HCT116 (cell line): ENCODE data around the gene GPD2. TPM values are rescaled to one million over a fixed set of nuclear protein-coding genes. Genes with fewer than 3 reads are reported as not detected.

Source experiments
- ATAC-seq: fragments of 200-7000 bp; cut with Tn5 transposase; 2 replicates; pipeline ENCODE4 v1.9.1; 2020; ENCODE audit warnings: mild to moderate bottlenecking, moderate library complexity
- BruUV-seq: library from RNA; stranded (reverse); fragments of 400-500 nt; replicated peaks from 2 replicates; lab custom pipeline; 2021; lab: Mats Ljungman, UMichigan
- CTCF ChIA-PET: fragments of 300-600 bp; sonication (Branson Sonifier 250); formaldehyde crosslinking; loops from one replicate; lab custom pipeline; 2021; ENCODE audit warnings: antibody characterized with exemption; lab: Charles Lee
- POLR2A ChIA-PET: fragments of 300-600, 350-600 bp; sonication (Branson Sonifier 250); formaldehyde crosslinking; loops from one replicate; lab custom pipeline; 2021; ENCODE audit warnings: antibody characterized with exemption; lab: Charles Lee
- RAD21 ChIA-PET, 2 experiments: fragments of 300-600 bp; sonication (Branson Sonifier 250); formaldehyde crosslinking; loops; one replicate each; lab custom pipeline; 2023; ENCODE audit warnings: low total read pairs in 2 of 2; ENCODE audit not compliant: uncharacterized antibody in 2 of 2, unreplicated experiment in 2 of 2, low non-redundant PET in 1 of 2; lab: Charles Lee
- DNase-seq: peaks from one replicate; pipeline ENCODE4 v3.0.0-alpha.2; 2010; ENCODE audit warnings: low read depth, low spot score
- H2AFZ ChIP-seq: fragments of 200-600 bp; shearing (Covaris generic), sonication (generic); 2 replicates; pipeline ENCODE4 v1.6.1; 2017; ENCODE audit warnings: low read depth, mixed run types, mixed read lengths, antibody characterized with exemption, low read length; ENCODE audit not compliant: poor library complexity, severe bottlenecking
- H3K27ac ChIP-seq: 2 replicates; pipeline ENCODE4 v1.5.1; 2012; ENCODE audit warnings: low read depth, low read length
- H3K27me3 ChIP-seq: fragments of 200-600 bp; sonication (generic); 2 replicates; pipeline ENCODE4 v1.6.1; 2016; ENCODE audit warnings: mixed run types, low read length, mixed read lengths; ENCODE audit not compliant: insufficient read depth
- H3K36me3 ChIP-seq, 2 experiments: fragments of 200-500 bp in 1 of 2; fragments of 200-600 bp in 1 of 2; sonication (Bioruptor generic) in 1 of 2; sonication (generic) in 1 of 2; 2 replicates each; pipeline versions ENCODE4 v1.5.1 to v1.6.1; 2014 to 2016; ENCODE audit warnings: low read length in 2 of 2, inconsistent platforms in 1 of 2, mixed read lengths in 1 of 2, mixed run types in 1 of 2; ENCODE audit not compliant: insufficient read depth in 2 of 2, control insufficient read depth in 1 of 2
- H3K4me1 ChIP-seq, 2 experiments: fragments of 200-600 bp in 1 of 2; sonication (generic) in 1 of 2; 2 replicates each; pipeline versions ENCODE4 v1.5.1 to v1.6.1; 2012 to 2017; ENCODE audit warnings: low read length in 2 of 2, inconsistent platforms in 1 of 2, mild to moderate bottlenecking in 1 of 2, mixed read lengths in 1 of 2, mixed run types in 1 of 2, moderate library complexity in 1 of 2; ENCODE audit not compliant: insufficient read depth in 2 of 2, control insufficient read depth in 1 of 2
- H3K4me2 ChIP-seq: fragments of 200-600 bp; sonication (generic); 2 replicates; pipeline ENCODE4 v1.6.1; 2017; ENCODE audit warnings: mixed run types, low read length, mixed read lengths
- H3K4me3 ChIP-seq, 2 experiments: fragments of 200-600 bp in 1 of 2; sonication (generic) in 1 of 2; replicated peaks in 1 of 2; 2 replicates each; pipeline ENCODE4 v1.5.1; 2011 to 2016; ENCODE audit warnings: low read length in 2 of 2, control low read depth in 1 of 2, low read depth in 1 of 2, mild to moderate bottlenecking in 1 of 2, mixed read lengths in 1 of 2, mixed run types in 1 of 2
- H3K79me2 ChIP-seq: fragments of 200-600 bp; sonication (generic); 2 replicates; pipeline ENCODE4 v1.6.1; 2017; ENCODE audit warnings: mild to moderate bottlenecking, mixed run types, low read length, moderate library complexity, mixed read lengths; ENCODE audit not compliant: insufficient read depth
- H3K9ac ChIP-seq: fragments of 200-600 bp; sonication (generic); 2 replicates; pipeline ENCODE4 v1.6.1; 2016; ENCODE audit warnings: low read length, mixed read lengths
- H3K9me2 ChIP-seq: fragments of 200-600 bp; sonication (generic), shearing (Covaris generic); 2 replicates; pipeline ENCODE4 v1.6.1; 2017; ENCODE audit warnings: mixed run types, mild to moderate bottlenecking, moderate library complexity; ENCODE audit not compliant: insufficient read depth
- H3K9me3 ChIP-seq, 2 experiments: fragments of 200-500 bp in 1 of 2; fragments of 200-600 bp in 1 of 2; sonication (Bioruptor generic) in 1 of 2; sonication (generic) in 1 of 2; 2 replicates each; pipeline ENCODE4 v1.6.1; 2014 to 2017; ENCODE audit warnings: low read length in 2 of 2, mixed read lengths in 2 of 2, inconsistent platforms in 1 of 2, low read depth in 1 of 2, mild to moderate bottlenecking in 1 of 2, mixed run types in 1 of 2, moderate library complexity in 1 of 2; ENCODE audit not compliant: control insufficient read depth in 1 of 2, insufficient read depth in 1 of 2
- H4K20me1 ChIP-seq: fragments of 200-600 bp; sonication (generic), shearing (Covaris generic); 2 replicates; pipeline ENCODE4 v1.6.1; 2017; ENCODE audit warnings: mixed run types, mild to moderate bottlenecking, moderate library complexity; ENCODE audit not compliant: insufficient read depth
- EZH2 ChIP-seq: fragments of 200-600 bp; sonication (generic); IDR thresholded peaks from 2 replicates; pipeline ENCODE4 v1.6.1; 2017; ENCODE audit warnings: antibody characterized with exemption, mixed run types
- FOSL1 ChIP-seq: IDR thresholded peaks from 2 replicates; pipeline ENCODE4 v1.6.1; 2012; ENCODE audit warnings: low read depth
- POLR2A ChIP-seq: IDR thresholded peaks from 2 replicates; pipeline ENCODE4 v1.7.0; 2011; ENCODE audit warnings: borderline replicate concordance; ENCODE audit not compliant: insufficient read depth, insufficient read length; ENCODE audit errors: extremely low read depth
- POLR2AphosphoS5 ChIP-seq: IDR thresholded peaks from 2 replicates; pipeline ENCODE4 v1.6.1; 2011; ENCODE audit warnings: mild to moderate bottlenecking, low read depth, low read length, moderate library complexity
- SIN3A ChIP-seq: IDR thresholded peaks from 2 replicates; pipeline ENCODE4 v1.6.1; 2012; ENCODE audit warnings: low read depth
- TCF7L2 ChIP-seq: IDR thresholded peaks from 2 replicates; pipeline ENCODE4 v1.7.0; 2011; ENCODE audit warnings: borderline replicate concordance, inconsistent platforms; ENCODE audit not compliant: insufficient read depth, insufficient read length; ENCODE audit errors: extremely low read depth
- YY1 ChIP-seq: IDR thresholded peaks from 2 replicates; pipeline ENCODE4 v1.6.1; 2011; ENCODE audit warnings: low read length, low read depth, moderate library complexity, mild to moderate bottlenecking; ENCODE audit not compliant: insufficient replicate concordance; ENCODE audit errors: extremely low read depth
- ZFX ChIP-seq: fragments of 450-650 bp; IDR thresholded peaks from 2 replicates; pipeline ENCODE4 v1.6.1; 2017
- intact Hi-C: fragments of 100-400 bp; cut with micrococcal nuclease; formaldehyde crosslinking; loops from 2 replicates; pipeline ENCODE4 v1.10.0; 2022
- total RNA-seq: library from RNA; stranded (reverse); gene quantifications from one replicate; pipeline ENCODE4 v1.2.1, GENCODE V29; 2021; ENCODE audit not compliant: unreplicated experiment
- TF ChIP-seq, protein P1 (sequence below), 3 experiments: fragments of 200-600 bp in 1 of 3; sonication (generic) in 1 of 3; IDR thresholded peaks in 2 of 3; conservative IDR thresholded peaks in 1 of 3; 2 replicates each; pipeline ENCODE4 v1.5.1; 2012 to 2017; ENCODE audit warnings: low read depth in 2 of 3, low read length in 2 of 3, antibody characterized with exemption in 1 of 3, borderline replicate concordance in 1 of 3, control low read depth in 1 of 3, mild to moderate bottlenecking in 1 of 3, mixed read lengths in 1 of 3, mixed run types in 1 of 3, moderate library complexity in 1 of 3; ENCODE audit not compliant: insufficient read depth in 1 of 3
- TF ChIP-seq, protein P2 (sequence below): IDR thresholded peaks from 2 replicates; pipeline ENCODE4 v1.6.1; 2012; ENCODE audit warnings: low read depth

The GPD2 gene
- total RNA-seq, 1 experiment from 2014 or later, result 80.7 TPM

DNA sequence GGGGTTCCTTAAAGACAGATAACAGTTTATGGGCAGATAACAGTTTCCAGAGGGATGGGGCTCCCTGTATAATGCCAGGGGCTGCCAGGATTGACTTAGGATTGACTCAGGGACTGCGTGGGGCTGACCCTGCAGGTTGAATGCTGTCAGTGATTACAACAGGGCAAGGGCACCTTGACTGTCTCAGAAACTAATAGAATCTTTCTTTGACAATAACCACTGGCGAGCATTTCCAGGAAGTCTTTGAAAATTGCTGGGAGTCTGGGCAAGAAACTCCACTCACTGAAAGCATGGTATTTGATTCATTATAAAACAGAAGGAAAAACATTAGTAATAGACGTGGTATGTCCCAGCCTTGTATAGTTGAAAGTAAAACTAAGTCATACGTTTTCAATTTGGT is 101.0 kb downstream of the GPD2 start:
- TF ChIP-seq FOSL1, result no peak
- TF ChIP-seq, protein P1, sequence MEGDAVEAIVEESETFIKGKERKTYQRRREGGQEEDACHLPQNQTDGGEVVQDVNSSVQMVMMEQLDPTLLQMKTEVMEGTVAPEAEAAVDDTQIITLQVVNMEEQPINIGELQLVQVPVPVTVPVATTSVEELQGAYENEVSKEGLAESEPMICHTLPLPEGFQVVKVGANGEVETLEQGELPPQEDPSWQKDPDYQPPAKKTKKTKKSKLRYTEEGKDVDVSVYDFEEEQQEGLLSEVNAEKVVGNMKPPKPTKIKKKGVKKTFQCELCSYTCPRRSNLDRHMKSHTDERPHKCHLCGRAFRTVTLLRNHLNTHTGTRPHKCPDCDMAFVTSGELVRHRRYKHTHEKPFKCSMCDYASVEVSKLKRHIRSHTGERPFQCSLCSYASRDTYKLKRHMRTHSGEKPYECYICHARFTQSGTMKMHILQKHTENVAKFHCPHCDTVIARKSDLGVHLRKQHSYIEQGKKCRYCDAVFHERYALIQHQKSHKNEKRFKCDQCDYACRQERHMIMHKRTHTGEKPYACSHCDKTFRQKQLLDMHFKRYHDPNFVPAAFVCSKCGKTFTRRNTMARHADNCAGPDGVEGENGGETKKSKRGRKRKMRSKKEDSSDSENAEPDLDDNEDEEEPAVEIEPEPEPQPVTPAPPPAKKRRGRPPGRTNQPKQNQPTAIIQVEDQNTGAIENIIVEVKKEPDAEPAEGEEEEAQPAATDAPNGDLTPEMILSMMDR (IDR thresholded peaks at IDR 0.05 in 2 of 3, conservative IDR thresholded peaks at IDR 0.05 in 1 of 3; ENCODE audit: borderline replicate concordance in 1 of 3, insufficient read depth in 1 of 3, low read depth in 2 of 3, low read length in 2 of 3), result no peak
- no peak for TF ChIP-seq EZH2
- no peak for TF ChIP-seq POLR2A
- no peak for TF ChIP-seq TCF7L2
- TF ChIP-seq ZFX, result no peak
- TF ChIP-seq SIN3A, result no peak
- no peak for TF ChIP-seq POLR2AphosphoS5
- TF ChIP-seq, protein P2, sequence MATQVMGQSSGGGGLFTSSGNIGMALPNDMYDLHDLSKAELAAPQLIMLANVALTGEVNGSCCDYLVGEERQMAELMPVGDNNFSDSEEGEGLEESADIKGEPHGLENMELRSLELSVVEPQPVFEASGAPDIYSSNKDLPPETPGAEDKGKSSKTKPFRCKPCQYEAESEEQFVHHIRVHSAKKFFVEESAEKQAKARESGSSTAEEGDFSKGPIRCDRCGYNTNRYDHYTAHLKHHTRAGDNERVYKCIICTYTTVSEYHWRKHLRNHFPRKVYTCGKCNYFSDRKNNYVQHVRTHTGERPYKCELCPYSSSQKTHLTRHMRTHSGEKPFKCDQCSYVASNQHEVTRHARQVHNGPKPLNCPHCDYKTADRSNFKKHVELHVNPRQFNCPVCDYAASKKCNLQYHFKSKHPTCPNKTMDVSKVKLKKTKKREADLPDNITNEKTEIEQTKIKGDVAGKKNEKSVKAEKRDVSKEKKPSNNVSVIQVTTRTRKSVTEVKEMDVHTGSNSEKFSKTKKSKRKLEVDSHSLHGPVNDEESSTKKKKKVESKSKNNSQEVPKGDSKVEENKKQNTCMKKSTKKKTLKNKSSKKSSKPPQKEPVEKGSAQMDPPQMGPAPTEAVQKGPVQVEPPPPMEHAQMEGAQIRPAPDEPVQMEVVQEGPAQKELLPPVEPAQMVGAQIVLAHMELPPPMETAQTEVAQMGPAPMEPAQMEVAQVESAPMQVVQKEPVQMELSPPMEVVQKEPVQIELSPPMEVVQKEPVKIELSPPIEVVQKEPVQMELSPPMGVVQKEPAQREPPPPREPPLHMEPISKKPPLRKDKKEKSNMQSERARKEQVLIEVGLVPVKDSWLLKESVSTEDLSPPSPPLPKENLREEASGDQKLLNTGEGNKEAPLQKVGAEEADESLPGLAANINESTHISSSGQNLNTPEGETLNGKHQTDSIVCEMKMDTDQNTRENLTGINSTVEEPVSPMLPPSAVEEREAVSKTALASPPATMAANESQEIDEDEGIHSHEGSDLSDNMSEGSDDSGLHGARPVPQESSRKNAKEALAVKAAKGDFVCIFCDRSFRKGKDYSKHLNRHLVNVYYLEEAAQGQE, result no peak
- no peak for TF ChIP-seq YY1
- Histone ChIP-seq H3K4me2 (no peak overlapping the region), H3K9me3 (no peaks in the 10 kb centered on the region), H3K9ac (no peak overlapping the region), H3K9me2 (no peaks in the 10 kb centered on the region), H3K4me1 (no peaks in the 10 kb centered on the region), H3K27me3 (no peaks in the 10 kb centered on the region), H3K27ac (no peak overlapping the region), H3K79me2 (no peaks in the 10 kb centered on the region), H3K4me3 (no peak overlapping the region), H4K20me1 (no peaks in the 10 kb centered on the region), H2AFZ (no peak overlapping the region), H3K36me3 (no peaks in the 10 kb centered on the region)
- ATAC-seq, result no peak
- RAD21 ChIA-PET, result no interaction called here
- no TSS peak for BruUV-seq
- CTCF ChIA-PET, result no interaction called here
- intact Hi-C loops, result no loop called here
- POLR2A ChIA-PET, result no interaction called here
- DNase-seq, result no peak
